ENCODE results near the gene ZCCHC14.

GRCh38 chr16:87416826-87417527 is 75.8 kb downstream of the ZCCHC14 start:
- TF ChIP-seq EZH2 (IDR thresholded peaks at IDR 0.05; ENCODE audit: insufficient read depth, poor library complexity, severe bottlenecking) = no peak
- no peak for TF ChIP-seq EZH2phosphoT487 (IDR thresholded peaks at IDR 0.05; ENCODE audit: insufficient read depth, low read depth)
